GM18858 (cell line): ENCODE measurements around the gene GLRX.
"Not testable (repeated sequence)": the region's sequence is repeated elsewhere in the genome, so short reads cannot be mapped to it uniquely, and the experiment has no call there.

Experiments
- ATAC-seq: cut with Tn5 transposase; IDR thresholded peaks from one replicate; pipeline ENCODE4 v1.9.1; 2021; ENCODE audit not compliant: unreplicated experiment

GLRX gene

GRCh38 chr5:95853490-95853889 lies 31.0 kb upstream of the GLRX start:
- ATAC-seq: no peak

DNA sequence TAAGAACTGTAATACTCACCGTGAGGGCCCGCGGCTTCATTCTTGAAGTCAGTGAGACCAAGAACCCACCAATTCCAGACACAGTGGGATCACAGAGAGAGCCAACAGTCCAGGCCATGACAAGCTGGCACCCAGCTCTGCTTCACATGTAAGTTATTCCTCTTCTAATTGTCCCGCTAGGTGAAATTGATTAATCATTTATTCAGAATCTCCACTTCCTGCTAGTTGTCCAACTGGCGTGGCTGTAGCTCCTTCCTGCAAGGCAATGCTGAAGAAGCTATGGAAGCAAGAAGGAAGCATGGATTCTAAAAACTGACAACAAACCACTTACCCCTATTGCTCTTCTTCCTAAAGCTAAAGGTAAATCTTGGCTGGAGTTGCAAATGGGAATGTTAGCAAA lies 30.0 kb upstream of the GLRX start:
- ATAC-seq: no peak

GRCh38 chr5:95851141-95851540 lies 28.6 kb upstream of the GLRX start:
- ATAC-seq: not testable (repeated sequence)

DNA sequence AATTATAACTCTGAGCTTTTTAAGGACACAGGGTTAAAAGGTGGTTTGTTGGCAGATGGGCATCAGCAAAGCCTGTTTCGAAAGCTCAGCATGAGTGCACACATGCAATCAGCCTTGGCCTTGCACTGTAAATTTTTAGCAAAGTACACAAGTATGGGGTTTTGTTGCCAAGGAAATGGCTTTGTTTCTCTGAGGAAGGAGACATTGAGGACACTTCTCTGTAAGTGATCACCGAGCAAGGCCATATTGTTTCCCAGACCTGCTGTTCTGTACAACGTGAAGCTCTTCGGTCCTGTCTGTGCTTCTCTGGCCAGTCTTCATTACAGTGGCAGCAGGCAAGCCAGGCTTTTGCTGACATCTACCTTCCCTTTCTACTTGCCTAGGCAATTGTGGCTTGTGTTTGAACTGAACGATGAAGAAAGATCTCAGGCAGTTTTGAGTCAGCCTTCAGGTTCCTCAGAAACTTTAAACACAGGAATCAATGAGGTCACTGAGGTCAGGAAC lies 27.9 kb upstream of the GLRX start:
- ATAC-seq: no peak

DNA sequence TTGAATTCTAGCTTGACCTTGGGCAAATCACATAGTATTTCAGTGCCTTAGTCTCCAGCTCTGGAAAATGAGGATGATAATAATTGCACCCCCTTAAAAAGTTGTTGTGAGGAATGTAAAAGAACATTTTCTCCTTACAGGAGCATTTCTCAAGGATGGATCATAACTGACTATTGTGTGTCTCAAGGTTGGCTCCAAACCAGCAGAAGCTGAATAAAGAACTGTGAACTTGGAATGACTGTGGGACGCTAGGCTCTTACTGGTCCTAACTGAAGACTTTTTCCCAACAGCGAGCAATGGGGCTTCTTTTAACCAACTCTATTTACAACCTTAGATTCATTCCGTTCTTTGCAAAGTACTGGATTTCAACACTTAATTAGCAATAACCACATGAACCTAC lies 26.2 kb upstream of the GLRX start:
- no peak for ATAC-seq

GRCh38 chr5:95847261-95847592 lies 24.7 kb upstream of the GLRX start:
- ATAC-seq: no peak

DNA sequence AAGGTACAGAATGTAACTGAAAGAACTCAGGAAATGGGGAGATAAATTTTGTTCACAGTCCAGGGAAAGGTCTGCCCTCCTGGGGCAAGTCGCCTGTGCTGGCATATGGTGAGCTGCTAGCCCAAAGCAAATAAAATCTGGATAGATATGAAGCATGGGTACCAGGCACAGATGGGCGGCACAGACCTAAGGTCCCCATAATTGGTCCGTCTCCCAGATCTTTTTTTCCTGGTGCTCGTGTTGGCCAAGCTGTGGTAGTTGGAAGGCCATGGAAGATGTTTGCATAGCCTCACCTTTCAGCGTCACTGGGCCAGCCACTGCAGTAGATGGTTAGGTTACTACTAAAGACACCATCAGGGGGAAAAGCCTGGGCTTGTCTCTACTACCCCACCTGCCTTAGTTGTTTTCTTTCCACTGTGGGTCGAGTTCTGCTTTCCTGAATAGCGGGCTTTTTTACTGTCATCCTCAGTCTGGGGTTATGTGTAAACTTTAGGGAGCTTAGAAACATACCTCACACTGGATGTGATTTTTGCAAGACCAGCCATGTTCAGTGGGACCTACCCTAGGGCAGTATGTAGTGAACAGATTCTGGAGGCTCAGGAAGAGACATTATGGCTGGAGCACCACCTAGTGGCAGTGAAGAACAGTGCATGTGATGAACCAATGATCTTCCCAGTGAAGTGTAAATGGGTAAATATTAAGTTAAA lies 24.2 kb upstream of the GLRX start:
- ATAC-seq: peak; percentile 54

- no peak for ATAC-seq
Measured at GRCh38 chr5:95845391-95845790, 22.9 kb upstream of the GLRX start.

- ATAC-seq: no peak
Measured at GRCh38 chr5:95843733-95844223, 21.3 kb upstream of the GLRX start.

DNA sequence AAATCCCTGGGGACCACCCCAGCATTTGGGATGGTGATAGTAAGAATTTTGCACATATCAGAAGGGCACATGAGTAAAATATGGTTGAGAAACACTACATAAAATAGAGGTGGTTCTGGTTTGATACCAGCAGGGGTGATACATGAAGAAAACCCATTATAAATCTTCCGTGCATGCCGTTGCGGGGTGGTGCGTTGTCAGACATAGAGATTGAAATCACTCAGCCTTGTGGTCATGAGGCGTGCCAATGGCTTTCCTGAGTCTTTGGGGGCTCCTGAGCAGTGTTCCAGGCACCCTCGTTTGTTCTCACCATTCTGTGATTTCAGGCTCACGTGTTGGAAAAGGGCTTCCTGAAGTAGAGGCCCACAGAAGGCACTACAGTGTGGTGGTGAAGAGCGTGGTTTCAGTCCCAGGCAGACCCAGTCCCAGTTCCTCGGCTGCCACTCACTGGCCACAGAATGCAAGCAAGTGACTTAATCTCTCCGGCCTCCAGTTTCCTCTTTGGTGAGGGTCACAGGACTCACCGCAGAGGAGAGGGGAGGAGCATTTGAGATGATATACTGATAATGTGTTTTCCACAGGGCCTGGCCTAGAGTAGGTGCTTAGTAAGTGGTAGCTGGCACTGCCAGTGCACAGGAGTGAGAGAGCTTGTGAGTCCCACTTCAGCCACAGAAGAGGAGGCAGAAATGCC lies 20.5 kb upstream of the GLRX start:
- peak; percentile 84 for ATAC-seq

DNA sequence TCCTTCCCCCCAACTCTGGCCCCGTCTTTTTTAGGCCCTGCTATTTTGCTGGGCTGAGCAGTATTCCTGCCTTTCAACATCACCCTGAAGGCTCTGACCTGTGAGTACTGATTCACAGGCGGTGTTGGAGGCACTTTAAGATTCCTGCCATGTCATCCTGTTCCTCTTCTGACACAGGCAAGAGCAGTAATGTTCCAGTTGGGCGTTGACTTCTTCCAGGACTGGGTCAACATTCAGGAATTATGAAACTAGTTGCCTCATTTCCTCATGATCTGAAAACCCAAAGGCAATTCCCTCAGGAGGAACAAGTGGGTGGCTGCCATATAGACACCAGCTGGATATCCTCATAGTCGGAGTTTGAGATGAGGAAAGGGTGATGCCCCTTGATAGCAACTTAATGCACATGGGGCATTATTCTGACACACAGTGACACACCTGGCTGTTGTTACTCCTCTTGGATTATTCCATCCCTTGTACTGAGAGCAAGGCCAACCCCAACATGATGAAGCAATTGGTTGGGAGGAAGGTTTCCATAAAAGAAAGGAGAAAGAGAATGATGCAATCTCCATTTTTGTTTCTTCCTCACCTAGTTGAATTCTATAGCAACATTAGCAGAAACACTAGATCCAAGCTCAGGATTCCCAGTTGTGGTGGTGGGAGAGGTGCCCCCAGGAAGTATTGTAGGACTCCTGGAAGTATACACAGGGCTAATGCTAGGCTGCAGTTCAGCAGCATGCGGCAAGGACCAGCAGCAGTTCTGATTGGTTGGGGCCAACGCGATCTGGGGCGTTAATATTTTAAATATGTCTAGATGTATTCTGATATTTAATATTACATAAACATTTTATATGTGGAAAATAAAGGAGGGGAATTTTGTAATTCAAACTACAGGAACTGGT lies 19.6 kb upstream of the GLRX start:
- ATAC-seq: no peak

DNA sequence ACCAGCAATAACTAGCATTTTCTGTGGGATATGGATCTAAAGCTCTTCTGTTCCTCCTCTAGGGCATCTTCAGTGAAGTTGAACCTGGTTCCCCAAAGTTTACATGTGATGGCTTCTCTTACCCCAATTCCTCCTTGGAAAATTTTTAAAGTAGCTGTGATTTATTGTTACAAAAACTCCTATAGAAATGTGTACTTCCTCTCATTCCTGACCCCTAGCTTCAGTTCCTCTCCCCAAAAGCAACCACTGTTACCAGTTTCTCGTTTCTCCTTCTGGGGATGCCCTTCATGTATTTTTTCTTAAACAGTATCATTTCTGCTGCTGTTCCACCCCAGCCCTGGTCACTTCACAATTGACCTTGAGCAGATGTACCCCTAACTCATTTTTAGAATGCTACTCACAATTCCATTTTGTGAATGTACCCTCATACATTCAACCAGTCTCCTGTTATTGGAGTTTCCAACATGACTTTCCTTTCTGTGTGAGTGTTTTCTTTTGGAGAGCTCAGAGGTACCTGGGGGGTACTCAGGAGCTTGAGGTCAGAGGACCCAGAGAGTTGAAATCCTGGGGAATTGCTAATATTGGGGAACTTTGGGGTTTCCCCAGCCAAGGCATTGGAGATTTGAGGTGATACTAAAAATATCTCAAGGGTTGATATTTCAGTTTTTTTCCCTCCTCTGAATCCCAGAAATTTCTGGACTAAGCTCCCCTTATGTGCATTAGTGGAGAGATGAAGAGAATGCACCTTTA lies 18.6 kb upstream of the GLRX start:
- ATAC-seq: no peak

DNA sequence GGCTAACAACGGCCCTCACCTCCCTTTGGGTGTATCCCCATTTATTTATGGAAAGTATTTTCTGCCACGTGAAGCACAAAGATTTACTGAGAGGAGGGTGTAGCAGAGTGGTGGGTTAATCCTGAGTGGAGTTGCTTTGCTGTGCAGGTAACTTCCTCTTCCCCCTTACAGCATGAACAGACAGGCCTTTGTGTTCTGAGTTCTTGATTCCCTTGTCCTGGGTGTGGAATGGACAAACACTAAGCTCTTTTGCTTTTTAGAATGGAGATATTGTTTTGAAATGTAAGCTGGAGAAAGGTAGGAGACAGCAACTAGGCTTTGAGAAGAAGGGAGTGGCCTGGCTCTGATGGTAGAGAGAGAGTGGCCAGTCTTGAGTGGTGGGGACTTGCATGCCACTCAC lies 17.1 kb upstream of the GLRX start:
- ATAC-seq: no peak

DNA sequence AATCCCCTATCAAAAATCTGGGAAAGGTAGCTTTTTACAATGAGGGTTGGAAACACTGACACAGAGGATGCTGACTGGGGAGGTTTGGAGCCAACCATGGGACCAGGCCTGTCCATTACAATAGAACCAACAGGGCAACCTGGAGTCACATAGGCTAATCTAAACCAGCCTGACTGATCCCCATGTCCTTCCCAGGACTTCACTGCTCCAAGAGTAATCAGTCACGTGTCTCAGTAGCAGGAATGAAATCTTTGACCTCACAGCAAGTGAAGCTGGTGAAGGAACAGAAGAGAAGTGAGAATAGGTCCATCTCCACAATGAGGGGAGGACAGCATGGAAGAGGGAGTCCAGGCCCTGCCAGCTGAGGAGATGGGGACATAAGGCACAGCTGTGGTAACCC lies 16.0 kb upstream of the GLRX start:
- ATAC-seq: no peak

GRCh38 chr5:95838001-95838520 lies 15.5 kb upstream of the GLRX start:
- no peak for ATAC-seq

GRCh38 chr5:95837492-95837891 lies 15.0 kb upstream of the GLRX start:
- ATAC-seq: no peak

- ATAC-seq: not testable (repeated sequence)
Measured at GRCh38 chr5:95836971-95837370, 14.4 kb upstream of the GLRX start.

GRCh38 chr5:95836544-95836943 lies 14.0 kb upstream of the GLRX start:
- ATAC-seq: peak; percentile 18

GRCh38 chr5:95835682-95836385 lies 13.3 kb upstream of the GLRX start:
- ATAC-seq: no peak

DNA sequence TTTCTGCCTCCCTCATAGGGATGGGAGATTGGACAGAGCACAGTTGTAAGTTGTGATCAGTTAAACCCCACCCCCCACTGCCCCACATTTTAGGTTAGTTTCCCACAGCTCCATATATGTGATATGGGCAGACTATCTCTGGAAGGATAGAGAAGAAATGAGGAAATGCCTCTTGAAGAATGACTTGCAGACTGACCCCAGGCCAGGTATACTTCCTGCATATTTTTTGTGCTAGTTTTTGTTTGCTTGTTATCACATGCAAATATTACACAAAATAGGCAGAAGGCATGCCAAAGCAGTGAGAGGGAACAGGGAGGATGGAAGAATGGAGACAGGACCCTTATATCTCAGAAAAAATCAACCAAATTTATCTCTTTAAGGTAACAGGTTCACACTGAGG lies 10.1 kb upstream of the GLRX start:
- ATAC-seq: no peak
